CD14-positive monocyte (primary cell): Measurements from ENCODE around the gene MYBPC2. TPM values are rescaled to one million over a fixed set of nuclear protein-coding genes. Genes with fewer than 3 reads are reported as not detected.

ENCODE experiments used
- DNase-seq, 3 donors: peaks; one replicate each; pipeline ENCODE4 v3.0.0-alpha.2; 2011 to 2022
- H2AFZ ChIP-seq: 2 replicates; pipeline ENCODE4 v1.6.0; 2012; ENCODE audit warnings: mild to moderate bottlenecking, low read depth, low read length, inconsistent platforms; ENCODE audit not compliant: insufficient read depth, poor library complexity, severe bottlenecking
- H3K27ac ChIP-seq, 2 donors: 1 replicate in 1 of 2; 2 replicates in 1 of 2; pipeline ENCODE4 v1.5.1; 2012 to 2013; ENCODE audit warnings: low read length in 2 of 2, control low read depth in 1 of 2, inconsistent platforms in 1 of 2, low read depth in 1 of 2, mild to moderate bottlenecking in 1 of 2
- H3K27me3 ChIP-seq, 2 donors: one replicate each; pipeline versions ENCODE4 v1.6.0 to v1.6.1; 2011 to 2013; ENCODE audit warnings: low read length in 2 of 2; ENCODE audit not compliant: control insufficient read depth in 2 of 2, insufficient read depth in 2 of 2
- H3K36me3 ChIP-seq, 2 donors: replicated peaks in 1 of 2; 1 replicate in 1 of 2; 2 replicates in 1 of 2; pipeline versions ENCODE4 v1.5.1 to v1.6.1; 2012 to 2013; ENCODE audit warnings: low read length in 2 of 2, control low read depth in 1 of 2, inconsistent platforms in 1 of 2, mild to moderate bottlenecking in 1 of 2; ENCODE audit not compliant: insufficient read depth in 2 of 2, control insufficient read depth in 1 of 2
- H3K4me1 ChIP-seq, 2 donors: 1 replicate in 1 of 2; 2 replicates in 1 of 2; pipeline versions ENCODE4 v1.5.1 to v1.6.1; 2012 to 2013; ENCODE audit warnings: low read length in 2 of 2, control low read depth in 1 of 2, inconsistent platforms in 1 of 2, mild to moderate bottlenecking in 1 of 2, moderate library complexity in 1 of 2; ENCODE audit not compliant: insufficient read depth in 2 of 2, control insufficient read depth in 1 of 2
- H3K4me2 ChIP-seq: replicated peaks from 2 replicates; pipeline ENCODE3; 2012; ENCODE audit warnings: low read length, moderate library complexity, mild to moderate bottlenecking; ENCODE audit not compliant: poor library complexity, severe bottlenecking; ENCODE audit errors: extremely low read depth
- H3K4me3 ChIP-seq, 3 experiments: fragments of 200-600 bp in 1 of 3; sonication (generic) in 1 of 3; replicated peaks in 1 of 3; 1 replicate in 2 of 3; 2 replicates in 1 of 3; pipeline ENCODE4 v1.5.1; 2011 to 2013; ENCODE audit warnings: low read length in 3 of 3, mild to moderate bottlenecking in 3 of 3, control low read depth in 2 of 3, low read depth in 2 of 3, inconsistent platforms in 1 of 3, moderate library complexity in 1 of 3
- H3K79me2 ChIP-seq: 2 replicates; pipeline ENCODE4 v1.6.0; 2012; ENCODE audit warnings: mild to moderate bottlenecking, control low read depth, inconsistent platforms, low read length, moderate library complexity; ENCODE audit not compliant: insufficient read depth
- H3K9ac ChIP-seq: 2 replicates; pipeline ENCODE4 v1.6.0; 2017; ENCODE audit warnings: low read length, mild to moderate bottlenecking; ENCODE audit not compliant: insufficient read depth, poor library complexity, severe bottlenecking
- H3K9me3 ChIP-seq, 2 donors: replicated peaks in 1 of 2; 1 replicate in 1 of 2; 2 replicates in 1 of 2; pipeline versions ENCODE4 v1.5.1 to v1.6.1; 2012 to 2013; ENCODE audit warnings: low read length in 2 of 2, control low read depth in 1 of 2; ENCODE audit not compliant: control insufficient read depth in 1 of 2, insufficient read depth in 1 of 2
- H4K20me1 ChIP-seq: 2 replicates; pipeline ENCODE4 v1.6.0; 2012; ENCODE audit warnings: mild to moderate bottlenecking, low read length, control low read depth, moderate library complexity; ENCODE audit not compliant: insufficient read depth
- H3K27ac Mint-ChIP-seq, 7 donors: one replicate each; pipeline ENCODE4 v1.8.0; 2020; ENCODE audit warnings: mild to moderate bottlenecking in 7 of 7, mixed read lengths in 7 of 7, moderate library complexity in 6 of 7, inconsistent platforms in 2 of 7
- H3K27me3 Mint-ChIP-seq, 3 donors: one replicate each; pipeline ENCODE4 v1.8.0; 2021 to 2022; ENCODE audit warnings: low read depth in 3 of 3, mild to moderate bottlenecking in 3 of 3, mixed read lengths in 3 of 3, moderate library complexity in 3 of 3, inconsistent platforms in 1 of 3
- H3K36me3 Mint-ChIP-seq, 2 donors: one replicate each; pipeline ENCODE4 v1.8.0; 2020; ENCODE audit warnings: mixed read lengths in 2 of 2, inconsistent platforms in 1 of 2, mild to moderate bottlenecking in 1 of 2
- H3K4me1 Mint-ChIP-seq: one replicate; pipeline ENCODE4 v1.8.0; 2020; ENCODE audit warnings: mild to moderate bottlenecking, mixed read lengths
- H3K4me3 Mint-ChIP-seq, 2 donors: one replicate each; pipeline ENCODE4 v1.8.0; 2020; ENCODE audit warnings: mild to moderate bottlenecking in 2 of 2, mixed read lengths in 2 of 2, moderate library complexity in 1 of 2
- H3K9me3 Mint-ChIP-seq, 7 donors: one replicate each; pipeline ENCODE4 v1.8.0; 2020 to 2022; ENCODE audit warnings: mixed read lengths in 7 of 7, mild to moderate bottlenecking in 6 of 7, moderate library complexity in 6 of 7, inconsistent platforms in 2 of 7
- WGBS: methylation state at CpG from one replicate; pipeline ENCODE4 v1.1.5; 2013; ENCODE audit warnings: missing lambda C conversion rate; ENCODE audit not compliant: insufficient coverage; 5-methylcytosine and 5-hydroxymethylcytosine counted together
- intact Hi-C, 2 donors: fragments of 100-400 bp; cut with micrococcal nuclease; formaldehyde crosslinking; loops; one replicate each; pipeline versions ENCODE4 v1.15.0 to v1.15.1; 2023
- polyA plus RNA-seq, 3 donors: library from polyadenylated mRNA; depleted of rRNA in 1 of 3; unstranded in 2 of 3; stranded (reverse) in 1 of 3; fragments of 300-500 nt in 2 of 3; fragments of >200 nt in 1 of 3; fragmentation: Illumina TruSeq in 2 of 3; gene quantifications; 1 replicate in 2 of 3; 2 replicates in 1 of 3; pipeline ENCODE4 v1.2.3, GENCODE V29; 2012 to 2021
- TF ChIP-seq, protein P1 (sequence below): fragments of 200-600 bp; IDR thresholded peaks from one replicate; pipeline ENCODE4 v1.8.0; 2022; ENCODE audit warnings: antibody characterized with exemption, mild to moderate bottlenecking

MYBPC2 gene
- polyA plus RNA-seq, 3 donors = not detected

DNA sequence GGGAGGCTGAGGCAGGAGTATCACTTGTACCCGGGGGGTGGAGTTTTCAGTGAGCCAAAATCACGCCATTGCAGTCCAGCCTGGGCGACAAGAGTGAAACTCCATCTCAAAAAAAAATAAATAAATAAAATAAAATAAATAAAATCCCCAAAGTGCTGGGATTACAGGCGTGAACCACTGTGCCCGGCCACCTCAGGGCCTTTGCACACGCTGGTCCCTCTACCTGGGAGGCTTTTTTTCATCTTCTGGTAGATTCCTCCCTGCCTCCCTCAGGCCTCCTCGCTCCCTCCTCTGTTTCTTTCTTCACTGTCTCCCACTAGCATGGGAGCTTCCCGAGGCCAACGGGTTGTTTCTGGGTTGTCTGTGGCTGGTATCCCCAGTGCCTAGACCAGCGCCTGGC, 15.1 kb downstream of the MYBPC2 start:
- no peak overlapping the region for H3K9ac ChIP-seq
- H3K27me3 ChIP-seq = peaks cover 0 to 2% of the 10 kb centered on the region in 2 donors
- Mint-ChIP-seq H3K27ac (no peak overlapping the region), H3K4me3 (no peak overlapping the region), H3K4me1 (no peaks in the 10 kb centered on the region), H3K27me3 (peaks cover 4 to 12% (median 10%) of the 10 kb centered on the region in 3 donors), H3K9me3 (peaks cover 0 to 7% (median 4%) of the 10 kb centered on the region in 7 donors), H3K36me3 (no peaks in the 10 kb centered on the region)
- 94% methylated on average over 5 of the region's 10 CpGs for WGBS
- TF ChIP-seq, protein P1, sequence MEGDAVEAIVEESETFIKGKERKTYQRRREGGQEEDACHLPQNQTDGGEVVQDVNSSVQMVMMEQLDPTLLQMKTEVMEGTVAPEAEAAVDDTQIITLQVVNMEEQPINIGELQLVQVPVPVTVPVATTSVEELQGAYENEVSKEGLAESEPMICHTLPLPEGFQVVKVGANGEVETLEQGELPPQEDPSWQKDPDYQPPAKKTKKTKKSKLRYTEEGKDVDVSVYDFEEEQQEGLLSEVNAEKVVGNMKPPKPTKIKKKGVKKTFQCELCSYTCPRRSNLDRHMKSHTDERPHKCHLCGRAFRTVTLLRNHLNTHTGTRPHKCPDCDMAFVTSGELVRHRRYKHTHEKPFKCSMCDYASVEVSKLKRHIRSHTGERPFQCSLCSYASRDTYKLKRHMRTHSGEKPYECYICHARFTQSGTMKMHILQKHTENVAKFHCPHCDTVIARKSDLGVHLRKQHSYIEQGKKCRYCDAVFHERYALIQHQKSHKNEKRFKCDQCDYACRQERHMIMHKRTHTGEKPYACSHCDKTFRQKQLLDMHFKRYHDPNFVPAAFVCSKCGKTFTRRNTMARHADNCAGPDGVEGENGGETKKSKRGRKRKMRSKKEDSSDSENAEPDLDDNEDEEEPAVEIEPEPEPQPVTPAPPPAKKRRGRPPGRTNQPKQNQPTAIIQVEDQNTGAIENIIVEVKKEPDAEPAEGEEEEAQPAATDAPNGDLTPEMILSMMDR = no peak
- H3K4me1 ChIP-seq = no peaks in the 10 kb centered on the region
- no peaks in the 10 kb centered on the region for H4K20me1 ChIP-seq
- DNase-seq = no peak
- no peak overlapping the region for H3K4me3 ChIP-seq
- H2AFZ ChIP-seq = no peak overlapping the region
- no peaks in the 10 kb centered on the region for H3K79me2 ChIP-seq
- intact Hi-C loops = no loop called here
- no peak overlapping the region for H3K4me2 ChIP-seq
- H3K27ac ChIP-seq = no peak overlapping the region
- no peaks in the 10 kb centered on the region for H3K9me3 ChIP-seq
- H3K36me3 ChIP-seq = no peaks in the 10 kb centered on the region

DNA sequence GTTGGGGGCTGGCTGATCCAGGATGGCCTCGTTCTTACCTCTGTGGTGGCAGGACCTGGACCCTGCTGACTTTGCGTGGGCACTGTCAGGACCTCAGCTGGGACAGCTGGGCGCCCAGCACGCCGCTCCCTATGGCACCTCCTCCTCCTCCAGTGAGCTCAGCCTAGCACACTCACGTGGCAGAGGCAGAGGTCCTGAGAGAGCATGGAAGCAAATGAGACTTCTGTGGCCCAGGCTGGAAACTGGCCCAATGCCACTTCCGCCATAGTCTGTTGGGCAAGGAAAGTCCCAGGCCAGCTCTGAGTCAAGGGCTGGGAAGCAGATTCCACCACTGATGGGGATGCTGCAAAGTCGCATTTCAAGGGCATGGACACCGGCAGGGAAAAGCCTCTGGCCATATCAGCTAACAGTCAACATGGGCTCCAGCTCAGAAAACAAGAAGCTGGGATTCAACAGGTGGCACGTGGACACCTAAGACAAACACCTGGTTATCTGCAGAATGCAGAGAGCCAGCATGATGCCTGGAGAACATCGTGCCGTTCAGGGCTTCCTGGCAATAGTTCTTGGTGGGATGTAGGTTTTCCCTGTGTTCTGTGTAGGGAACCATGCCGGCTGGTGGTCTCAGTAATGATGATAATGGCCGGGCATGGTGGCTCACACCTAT, 16.7 kb downstream of the MYBPC2 start:
- Histone ChIP-seq H3K9ac (no peak overlapping the region), H3K4me2 (no peak overlapping the region), H3K4me1 (no peaks in the 10 kb centered on the region), H4K20me1 (no peaks in the 10 kb centered on the region), H3K4me3 (no peak overlapping the region), H3K36me3 (no peaks in the 10 kb centered on the region), H2AFZ (no peak overlapping the region), H3K79me2 (no peaks in the 10 kb centered on the region), H3K27ac (no peak overlapping the region), H3K9me3 (no peaks in the 10 kb centered on the region), H3K27me3 (peaks cover 0 to 2% of the 10 kb centered on the region in 2 donors)
- H3K27ac Mint-ChIP-seq = no peak overlapping the region
- DNase-seq = no peak
- 82% methylated on average over 9 of the region's 14 CpGs for WGBS
- H3K4me3 Mint-ChIP-seq = no peak overlapping the region
- peaks cover 0 to 7% (median 4%) of the 10 kb centered on the region in 7 donors for H3K9me3 Mint-ChIP-seq
- H3K27me3 Mint-ChIP-seq = peaks cover 4 to 12% (median 10%) of the 10 kb centered on the region in 3 donors
- TF ChIP-seq, protein P1 = no peak
- no peaks in the 10 kb centered on the region for H3K36me3 Mint-ChIP-seq
- intact Hi-C loops = no loop called here
- no peaks in the 10 kb centered on the region for H3K4me1 Mint-ChIP-seq
